GM12873 (cell line): ENCODE measurements around the gene TFCP2L1.

Source experiments
- CTCF ChIP-seq: IDR thresholded peaks from 2 replicates; pipeline ENCODE4 v1.5.1; 2012; ENCODE audit warnings: low read depth, mild to moderate bottlenecking, moderate library complexity, low read length, control low read depth; ENCODE audit not compliant: insufficient read depth; ENCODE audit errors: missing control alignments

TFCP2L1 gene

GRCh38 chr2:121167411-121167810 lies 117.6 kb downstream of the TFCP2L1 start:
- no peak for TF ChIP-seq CTCF
